ENCODE data around the gene SNRPA.
A peak's percentile ranks its signal among the peaks of the same experiment; 100 is the strongest.

Gene SNRPA

DNA sequence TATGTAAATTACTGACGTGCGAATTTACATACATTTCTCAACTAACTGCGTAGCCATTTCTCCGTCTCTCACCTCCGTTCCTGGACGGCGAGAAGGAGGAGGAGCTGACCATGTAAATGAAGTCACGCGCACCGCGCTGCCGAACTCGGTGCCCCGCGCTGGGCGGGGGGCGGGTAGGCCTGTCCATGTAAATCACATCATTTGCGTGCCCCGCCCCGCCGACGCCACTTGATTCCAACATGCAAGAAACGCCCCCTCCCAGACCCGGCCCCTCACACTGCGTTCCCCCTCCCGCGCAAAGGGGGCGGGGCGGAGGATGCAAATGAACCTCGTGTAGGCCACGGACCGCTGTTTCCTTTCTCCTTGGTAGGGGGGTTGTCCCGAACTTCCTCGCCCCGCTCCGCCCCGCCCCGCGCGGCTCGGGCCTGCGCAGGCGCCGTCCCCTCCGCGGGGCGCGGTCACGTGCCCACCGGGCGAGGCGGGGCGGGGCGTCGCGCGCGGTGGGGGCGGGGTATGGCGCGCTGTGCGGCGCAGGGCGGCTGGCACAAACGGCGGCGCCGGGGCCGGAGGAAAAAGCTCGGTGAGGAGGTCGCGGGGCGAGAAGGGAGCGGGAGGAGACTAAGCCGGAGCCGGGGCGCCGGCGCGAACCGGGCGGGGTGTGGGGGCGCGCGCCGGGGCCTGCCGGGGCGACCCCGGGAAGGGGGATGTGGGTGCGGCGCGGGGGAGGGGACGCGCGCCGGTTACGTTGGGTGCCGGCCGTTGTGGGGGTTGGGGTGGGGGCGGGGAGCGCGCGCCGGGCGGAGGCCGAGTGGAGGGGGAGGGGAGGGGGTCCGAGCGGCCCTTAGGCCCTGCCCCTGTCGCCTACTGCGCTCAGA is 47.9 kb downstream of the SNRPA start, which contains the start of gene EGLN2:
Gene EGLN2 (plus strand): TSS at position 509 of the 875 bp plus-strand sequence. CDS start 1,382 bp downstream, outside the sequence.
- Histone ChIP-seq H3K4me1 (ENCODE audit: insufficient read depth, low read length, severe bottlenecking) (peaks cover 50% of the 10 kb centered on the region), H3K9me3 (ENCODE audit: low read length) (no peaks in the 10 kb centered on the region), H3K79me2 (ENCODE audit: insufficient read depth, low read length) (peaks cover 29% of the 10 kb centered on the region), H3K27ac (ENCODE audit: low read depth, low read length, poor library complexity, severe bottlenecking) (peak within 1 kb of the TSS; percentile 89), H4K20me1 (ENCODE audit: insufficient read depth, low read length) (no peaks in the 10 kb centered on the region), H3K36me3 (ENCODE audit: insufficient read depth, low read length) (peaks cover 26% of the 10 kb centered on the region; the same call in 1 of the 2 replicates), H3K4me2 (ENCODE audit: low read length) (peak within 1 kb of the TSS; percentile 92), H3F3A (ENCODE audit: insufficient read depth, low read length) (no peaks in the 10 kb centered on the region), H3K27me3 (ENCODE audit: insufficient read depth, low read length) (no peaks in the 10 kb centered on the region), H2AFZ (ENCODE audit: low read length) (no peak within 1 kb of the TSS), H3K9me2 (ENCODE audit: low read depth, low read length) (no peaks in the 10 kb centered on the region), H3K9ac (ENCODE audit: low read length) (peak within 1 kb of the TSS; percentile 94), H3K4me3 (ENCODE audit: low read depth, low read length, poor library complexity, severe bottlenecking) (peak within 1 kb of the TSS; percentile 92)
- TF ChIP-seq, protein P1, sequence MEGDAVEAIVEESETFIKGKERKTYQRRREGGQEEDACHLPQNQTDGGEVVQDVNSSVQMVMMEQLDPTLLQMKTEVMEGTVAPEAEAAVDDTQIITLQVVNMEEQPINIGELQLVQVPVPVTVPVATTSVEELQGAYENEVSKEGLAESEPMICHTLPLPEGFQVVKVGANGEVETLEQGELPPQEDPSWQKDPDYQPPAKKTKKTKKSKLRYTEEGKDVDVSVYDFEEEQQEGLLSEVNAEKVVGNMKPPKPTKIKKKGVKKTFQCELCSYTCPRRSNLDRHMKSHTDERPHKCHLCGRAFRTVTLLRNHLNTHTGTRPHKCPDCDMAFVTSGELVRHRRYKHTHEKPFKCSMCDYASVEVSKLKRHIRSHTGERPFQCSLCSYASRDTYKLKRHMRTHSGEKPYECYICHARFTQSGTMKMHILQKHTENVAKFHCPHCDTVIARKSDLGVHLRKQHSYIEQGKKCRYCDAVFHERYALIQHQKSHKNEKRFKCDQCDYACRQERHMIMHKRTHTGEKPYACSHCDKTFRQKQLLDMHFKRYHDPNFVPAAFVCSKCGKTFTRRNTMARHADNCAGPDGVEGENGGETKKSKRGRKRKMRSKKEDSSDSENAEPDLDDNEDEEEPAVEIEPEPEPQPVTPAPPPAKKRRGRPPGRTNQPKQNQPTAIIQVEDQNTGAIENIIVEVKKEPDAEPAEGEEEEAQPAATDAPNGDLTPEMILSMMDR (IDR thresholded peaks at IDR 0.05; ENCODE audit: low read length) = no peak
- TF ChIP-seq EZH2 (IDR thresholded peaks at IDR 0.05; ENCODE audit: borderline replicate concordance, low read length) = no peak

DNA sequence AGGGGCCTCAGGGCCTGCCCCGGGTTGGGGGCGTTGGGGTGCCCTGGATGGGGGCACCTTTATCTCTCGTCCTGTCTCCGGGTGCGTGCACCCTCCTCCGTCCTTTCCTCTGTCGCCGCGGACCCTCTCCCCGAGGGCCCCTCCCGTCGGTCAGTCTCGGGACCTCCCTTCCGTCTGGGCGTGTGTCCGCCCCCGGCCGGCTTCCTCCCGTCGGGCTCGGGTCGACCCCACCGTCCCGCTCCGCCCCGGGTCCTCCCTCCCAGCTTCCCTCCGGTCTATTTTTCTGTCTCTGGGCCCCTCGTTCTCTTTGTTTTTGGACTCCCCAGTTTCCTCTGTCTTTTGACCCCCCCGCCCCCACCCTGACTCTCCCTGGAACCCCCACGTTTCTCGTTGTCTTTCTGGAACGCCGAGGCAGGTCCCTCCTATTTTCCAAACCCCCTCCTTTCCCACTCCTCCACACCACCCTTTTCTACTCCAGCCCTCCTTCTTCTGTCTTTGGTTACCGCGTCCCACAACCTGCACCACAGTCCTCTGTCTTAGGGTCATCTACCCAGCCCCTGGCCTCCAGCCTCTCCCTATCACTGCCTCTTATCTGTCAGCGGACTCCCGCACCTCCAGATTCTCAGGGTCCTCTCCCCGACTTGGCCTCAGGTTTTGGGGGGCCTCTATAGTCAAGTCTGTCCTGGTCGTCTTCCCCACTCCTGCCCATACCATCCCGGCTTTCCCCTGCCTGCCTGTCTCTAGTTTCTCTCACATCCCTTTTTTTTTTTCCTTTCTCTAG is 48.7 kb downstream of the SNRPA start:
- Histone ChIP-seq H3K9me2 (ENCODE audit: low read depth, low read length) (no peaks in the 10 kb centered on the region), H3K4me3 (ENCODE audit: low read depth, low read length, poor library complexity, severe bottlenecking) (peak overlapping the region; percentile 92), H3K27me3 (ENCODE audit: insufficient read depth, low read length) (no peaks in the 10 kb centered on the region), H3K79me2 (ENCODE audit: insufficient read depth, low read length) (peaks cover 36% of the 10 kb centered on the region), H3K36me3 (ENCODE audit: insufficient read depth, low read length) (peaks cover 34% of the 10 kb centered on the region; the same call in 1 of the 2 replicates), H3K9me3 (ENCODE audit: low read length) (no peaks in the 10 kb centered on the region), H3K27ac (ENCODE audit: low read depth, low read length, poor library complexity, severe bottlenecking) (peak overlapping the region; percentile 67), H4K20me1 (ENCODE audit: insufficient read depth, low read length) (no peaks in the 10 kb centered on the region), H3K4me2 (ENCODE audit: low read length) (peak overlapping the region; percentile 92), H2AFZ (ENCODE audit: low read length) (no peak overlapping the region), H3K4me1 (ENCODE audit: insufficient read depth, low read length, severe bottlenecking) (peaks cover 58% of the 10 kb centered on the region), H3F3A (ENCODE audit: insufficient read depth, low read length) (no peaks in the 10 kb centered on the region), H3K9ac (ENCODE audit: low read length) (peak overlapping the region; percentile 94)
- TF ChIP-seq, protein P1 (IDR thresholded peaks at IDR 0.05; ENCODE audit: low read length) = no peak
- no peak for TF ChIP-seq EZH2 (IDR thresholded peaks at IDR 0.05; ENCODE audit: borderline replicate concordance, low read length)

DNA sequence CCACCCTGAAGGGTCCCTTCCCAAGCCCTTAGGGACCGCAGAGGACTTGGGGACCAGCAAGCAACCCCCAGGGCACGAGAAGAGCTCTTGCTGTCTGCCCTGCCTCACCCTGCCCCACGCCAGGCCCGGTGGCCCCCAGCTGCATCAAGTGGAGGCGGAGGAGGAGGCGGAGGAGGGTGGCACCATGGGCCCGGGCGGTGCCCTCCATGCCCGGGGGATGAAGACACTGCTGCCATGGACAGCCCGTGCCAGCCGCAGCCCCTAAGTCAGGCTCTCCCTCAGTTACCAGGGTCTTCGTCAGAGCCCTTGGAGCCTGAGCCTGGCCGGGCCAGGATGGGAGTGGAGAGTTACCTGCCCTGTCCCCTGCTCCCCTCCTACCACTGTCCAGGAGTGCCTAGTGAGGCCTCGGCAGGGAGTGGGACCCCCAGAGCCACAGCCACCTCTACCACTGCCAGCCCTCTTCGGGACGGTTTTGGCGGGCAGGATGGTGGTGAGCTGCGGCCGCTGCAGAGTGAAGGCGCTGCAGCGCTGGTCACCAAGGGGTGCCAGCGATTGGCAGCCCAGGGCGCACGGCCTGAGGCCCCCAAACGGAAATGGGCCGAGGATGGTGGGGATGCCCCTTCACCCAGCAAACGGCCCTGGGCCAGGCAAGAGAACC is 49.5 kb downstream of the SNRPA start:
- H3K27ac ChIP-seq (ENCODE audit: low read depth, low read length, poor library complexity, severe bottlenecking) = peak overlapping the region; percentile 67
- peaks cover 66% of the 10 kb centered on the region for H3K4me1 ChIP-seq (ENCODE audit: insufficient read depth, low read length, severe bottlenecking)
- peak overlapping the region; percentile 92 for H3K4me2 ChIP-seq (ENCODE audit: low read length)
- no peaks in the 10 kb centered on the region for H3K9me3 ChIP-seq (ENCODE audit: low read length)
- H3K9me2 ChIP-seq (ENCODE audit: low read depth, low read length) = no peaks in the 10 kb centered on the region
- no peaks in the 10 kb centered on the region for H4K20me1 ChIP-seq (ENCODE audit: insufficient read depth, low read length)
- H3K27me3 ChIP-seq (ENCODE audit: insufficient read depth, low read length) = no peaks in the 10 kb centered on the region
- H3K79me2 ChIP-seq (ENCODE audit: insufficient read depth, low read length) = peaks cover 36% of the 10 kb centered on the region
- peak overlapping the region; percentile 92 for H3K4me3 ChIP-seq (ENCODE audit: low read depth, low read length, poor library complexity, severe bottlenecking)
- no peaks in the 10 kb centered on the region for H3F3A ChIP-seq (ENCODE audit: insufficient read depth, low read length)
- H3K36me3 ChIP-seq (ENCODE audit: insufficient read depth, low read length) = peaks cover 36% of the 10 kb centered on the region; the same call in 1 of the 2 replicates
- TF ChIP-seq EZH2 (IDR thresholded peaks at IDR 0.05; ENCODE audit: borderline replicate concordance, low read length) = no peak
- TF ChIP-seq, protein P1 (IDR thresholded peaks at IDR 0.05; ENCODE audit: low read length) = no peak
- H2AFZ ChIP-seq (ENCODE audit: low read length) = no peak overlapping the region
- peak overlapping the region; percentile 94 for H3K9ac ChIP-seq (ENCODE audit: low read length)

Measured in OCI-LY1 (cell line).